ENCODE data around the gene PDCD11.

PDCD11 gene

DNA sequence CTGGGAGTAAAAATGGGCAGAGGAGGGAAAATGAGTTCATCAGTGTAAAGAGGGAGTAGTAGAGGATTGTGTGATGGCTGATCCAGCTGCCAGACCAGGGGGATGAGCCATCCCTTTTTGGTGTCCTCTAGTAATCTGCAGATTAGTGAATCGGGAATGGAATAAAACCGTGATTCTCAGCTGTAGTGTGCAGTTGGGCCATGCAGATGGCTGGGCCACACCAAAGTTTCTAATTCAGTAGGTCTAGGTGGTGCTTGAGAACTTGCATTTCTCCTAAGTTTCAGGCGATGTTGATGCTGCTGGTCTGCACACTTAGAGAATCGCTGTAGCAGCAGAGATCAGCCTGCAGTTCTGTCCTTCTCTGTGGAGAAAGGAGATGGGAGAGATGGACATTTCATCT is 22.7 kb downstream of the PDCD11 start:
- H3K4me3 ChIP-seq (IDR thresholded peaks at IDR 0.05; ENCODE audit: insufficient read depth, low read depth, low read length): no peak overlapping the region
- no peaks in the 10 kb centered on the region for H3K79me2 ChIP-seq (ENCODE audit: insufficient read depth, low read depth)
- no peaks in the 10 kb centered on the region for H3K27me3 ChIP-seq (ENCODE audit: insufficient read depth, low read depth)
- no peak overlapping the region for H2AFZ ChIP-seq (ENCODE audit: low read depth)
- H4K20me1 ChIP-seq (ENCODE audit: insufficient read depth): no peaks in the 10 kb centered on the region
- no peak overlapping the region for H3K27ac ChIP-seq
- no peak overlapping the region for H3K9ac ChIP-seq
- no peak for TF ChIP-seq CTCF (conservative IDR thresholded peaks at IDR 0.05; ENCODE audit: low read depth, low read length)
- H3K4me2 ChIP-seq: no peak overlapping the region
- peaks cover 15% of the 10 kb centered on the region; the same call in 1 of the 2 replicates for H3K36me3 ChIP-seq (ENCODE audit: insufficient read depth)
- H3K4me1 ChIP-seq (ENCODE audit: low read depth, poor library complexity, severe bottlenecking): no peaks in the 10 kb centered on the region

DNA sequence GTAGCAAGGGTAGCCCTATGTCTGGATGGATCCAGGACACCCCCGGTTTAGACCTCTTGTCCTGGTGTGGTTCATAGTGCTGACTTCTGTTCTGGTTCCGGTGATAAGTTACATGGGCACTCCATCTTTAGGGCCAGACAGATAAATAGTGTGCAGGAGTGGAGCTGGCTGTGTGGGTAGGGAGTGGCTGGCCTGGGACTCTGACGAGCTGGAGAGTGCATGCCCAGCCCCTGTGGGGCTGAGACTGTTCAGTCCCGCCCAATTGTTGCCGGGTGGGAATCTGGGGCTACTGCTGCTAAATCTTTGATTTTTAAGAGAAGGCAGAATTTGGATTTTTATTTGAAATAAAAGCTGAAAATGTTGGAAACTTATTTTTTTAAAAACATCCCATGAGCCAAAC is 27.3 kb downstream of the PDCD11 start:
- H4K20me1 ChIP-seq (ENCODE audit: insufficient read depth): no peaks in the 10 kb centered on the region
- H3K4me2 ChIP-seq: no peak overlapping the region
- H3K36me3 ChIP-seq (ENCODE audit: insufficient read depth): peaks cover 8% of the 10 kb centered on the region; the same call in 1 of the 2 replicates
- no peaks in the 10 kb centered on the region for H3K79me2 ChIP-seq (ENCODE audit: insufficient read depth, low read depth)
- H2AFZ ChIP-seq (ENCODE audit: low read depth): no peak overlapping the region
- H3K4me3 ChIP-seq (IDR thresholded peaks at IDR 0.05; ENCODE audit: insufficient read depth, low read depth, low read length): no peak overlapping the region
- no peak overlapping the region for H3K27ac ChIP-seq
- no peaks in the 10 kb centered on the region for H3K27me3 ChIP-seq (ENCODE audit: insufficient read depth, low read depth)
- H3K4me1 ChIP-seq (ENCODE audit: low read depth, poor library complexity, severe bottlenecking): no peaks in the 10 kb centered on the region
- no peak overlapping the region for H3K9ac ChIP-seq
- TF ChIP-seq CTCF (conservative IDR thresholded peaks at IDR 0.05; ENCODE audit: low read depth, low read length): no peak

DNA sequence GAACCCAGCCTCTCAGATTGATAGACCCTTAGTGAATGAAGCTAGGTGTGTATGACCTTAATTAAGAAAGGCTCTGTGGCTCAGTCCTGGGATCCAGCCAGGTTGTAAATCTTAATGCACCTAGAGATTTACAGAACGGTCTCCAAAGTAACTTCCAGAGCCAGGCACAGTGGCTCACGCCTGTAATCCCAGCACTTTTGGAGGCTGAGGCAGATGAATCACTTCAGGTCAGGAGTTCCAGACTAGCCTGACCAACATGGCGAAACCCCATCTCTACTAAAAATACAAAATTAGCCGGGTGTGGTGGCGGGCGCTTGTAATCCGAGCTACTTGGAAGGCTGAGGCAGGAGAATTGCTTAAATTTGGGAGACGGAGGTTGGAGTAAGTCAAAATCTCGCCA is 31.4 kb downstream of the PDCD11 start:
- Histone ChIP-seq H3K4me2 (no peak overlapping the region), H3K4me1 (ENCODE audit: low read depth, poor library complexity, severe bottlenecking) (no peaks in the 10 kb centered on the region), H3K79me2 (ENCODE audit: insufficient read depth, low read depth) (no peaks in the 10 kb centered on the region; the same call in 1 of the 2 replicates), H3K36me3 (ENCODE audit: insufficient read depth) (peaks cover 8% of the 10 kb centered on the region; the same call in 1 of the 2 replicates), H3K27ac (no peak overlapping the region), H3K27me3 (ENCODE audit: insufficient read depth, low read depth) (no peaks in the 10 kb centered on the region), H3K4me3 (IDR thresholded peaks at IDR 0.05; ENCODE audit: insufficient read depth, low read depth, low read length) (no peak overlapping the region), H4K20me1 (ENCODE audit: insufficient read depth) (no peaks in the 10 kb centered on the region), H2AFZ (ENCODE audit: low read depth) (no peak overlapping the region), H3K9ac (no peak overlapping the region)
- no peak for TF ChIP-seq CTCF (conservative IDR thresholded peaks at IDR 0.05; ENCODE audit: low read depth, low read length)

GRCh38 chr10:103428989-103429643 is 32.7 kb downstream of the PDCD11 start:
- Histone ChIP-seq H3K4me3 (IDR thresholded peaks at IDR 0.05; ENCODE audit: insufficient read depth, low read depth, low read length) (no peak overlapping the region), H3K4me2 (no peak overlapping the region), H3K27me3 (ENCODE audit: insufficient read depth, low read depth) (no peaks in the 10 kb centered on the region), H3K9ac (no peak overlapping the region), H3K4me1 (ENCODE audit: low read depth, poor library complexity, severe bottlenecking) (no peaks in the 10 kb centered on the region), H3K27ac (no peak overlapping the region), H3K79me2 (ENCODE audit: insufficient read depth, low read depth) (no peaks in the 10 kb centered on the region; the same call in 1 of the 2 replicates), H4K20me1 (ENCODE audit: insufficient read depth) (no peaks in the 10 kb centered on the region), H2AFZ (ENCODE audit: low read depth) (no peak overlapping the region), H3K36me3 (ENCODE audit: insufficient read depth) (peaks cover 8% of the 10 kb centered on the region; the same call in 1 of the 2 replicates)
- TF ChIP-seq CTCF (conservative IDR thresholded peaks at IDR 0.05; ENCODE audit: low read depth, low read length): no peak

All from KMS-11 (cell line).